ENCODE data around the gene UQCR10.

Gene UQCR10

GRCh38 chr22:29806196-29806595 is 39.0 kb downstream of the UQCR10 start:
- no peak for DNase-seq (ENCODE audit: low read depth)
- no peak overlapping the region for H3K4me3 ChIP-seq (ENCODE audit: low read length)
- no peak for TF ChIP-seq CTCF (conservative IDR thresholded peaks at IDR 0.05; ENCODE audit: low read depth, low read length)

DNA sequence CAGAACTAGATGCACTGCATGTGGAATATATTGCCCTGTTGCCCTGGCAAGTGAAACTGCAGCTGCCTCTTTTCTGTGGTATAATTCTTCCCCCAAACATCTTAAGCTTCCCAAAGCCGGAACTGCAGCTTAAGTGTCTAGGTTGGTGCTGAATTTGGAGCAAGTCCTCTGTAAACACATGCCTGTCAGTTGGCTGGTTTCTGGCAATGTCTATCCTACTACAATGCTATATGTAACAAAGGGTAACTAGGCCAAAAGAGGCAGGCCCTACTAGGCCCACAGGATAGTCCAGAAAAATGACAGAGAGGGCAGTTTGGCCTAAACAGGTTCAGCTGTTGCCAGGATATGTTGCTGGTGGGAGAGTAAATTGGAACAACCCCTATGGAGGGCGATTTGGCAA is 43.0 kb downstream of the UQCR10 start:
- DNase-seq (ENCODE audit: low read depth) = no peak
- no peak for TF ChIP-seq CTCF (conservative IDR thresholded peaks at IDR 0.05; ENCODE audit: low read depth, low read length)
- no peak overlapping the region for H3K4me3 ChIP-seq (ENCODE audit: low read length)

DNA sequence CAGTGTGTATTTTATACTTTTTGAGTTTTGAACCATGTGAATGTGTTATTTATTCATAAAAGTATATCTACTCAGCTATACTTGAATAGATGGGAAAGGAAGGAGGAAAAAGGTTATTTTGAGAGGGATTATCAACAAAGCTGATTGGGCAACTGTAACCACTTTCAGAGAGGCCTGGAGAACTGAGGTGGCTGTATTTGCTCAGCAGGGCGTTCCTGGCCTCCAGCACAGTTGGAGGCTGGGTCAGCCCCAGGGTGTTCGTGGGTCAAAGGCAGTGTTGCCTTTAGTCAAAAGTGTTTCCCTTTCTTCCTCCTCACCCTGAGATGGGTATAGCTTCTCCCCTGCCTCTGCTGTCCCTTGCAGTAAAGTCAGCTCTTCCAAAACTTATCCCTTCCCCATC is 44.2 kb downstream of the UQCR10 start:
- DNase-seq (ENCODE audit: low read depth) = no peak
- no peak for TF ChIP-seq CTCF (conservative IDR thresholded peaks at IDR 0.05; ENCODE audit: low read depth, low read length)

GRCh38 chr22:29813126-29813525 is 46.0 kb downstream of the UQCR10 start:
- H3K4me3 ChIP-seq (ENCODE audit: low read length) = no peak overlapping the region
- no peak for DNase-seq (ENCODE audit: low read depth)
- no peak for TF ChIP-seq CTCF (conservative IDR thresholded peaks at IDR 0.05; ENCODE audit: low read depth, low read length)

More for the DNA sequence above, 44.2 kb downstream of the UQCR10 start:
- no peak overlapping the region for H3K4me3 ChIP-seq (ENCODE audit: low read length)

GRCh38 chr22:29813563-29813962 is 46.4 kb downstream of the UQCR10 start:
- no peak overlapping the region for H3K4me3 ChIP-seq (ENCODE audit: low read length)
- no peak for DNase-seq (ENCODE audit: low read depth)
- peak; percentile 20 for TF ChIP-seq CTCF (conservative IDR thresholded peaks at IDR 0.05; ENCODE audit: low read depth, low read length)

DNA sequence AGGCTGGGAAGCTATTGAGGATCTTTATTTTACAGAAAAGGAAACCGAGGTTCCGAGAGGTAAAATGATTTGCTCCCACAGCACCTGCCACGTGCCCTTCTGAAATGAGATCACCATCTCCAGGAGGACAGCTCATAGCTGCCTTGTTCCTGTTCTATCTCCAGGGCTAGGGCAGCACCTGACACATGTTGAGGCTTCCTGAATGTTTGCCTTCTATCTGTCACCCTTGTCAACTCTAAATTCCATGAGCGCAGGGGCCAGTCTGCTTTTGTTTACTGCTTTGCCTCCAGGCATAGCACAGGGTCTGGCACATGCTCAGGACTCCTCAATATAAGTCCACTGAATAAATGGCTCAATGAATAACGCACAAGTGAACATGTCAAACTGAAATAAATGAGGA is 46.8 kb downstream of the UQCR10 start:
- TF ChIP-seq CTCF (conservative IDR thresholded peaks at IDR 0.05; ENCODE audit: low read depth, low read length) = no peak
- no peak overlapping the region for H3K4me3 ChIP-seq (ENCODE audit: low read length)
- no peak for DNase-seq (ENCODE audit: low read depth)

DNA sequence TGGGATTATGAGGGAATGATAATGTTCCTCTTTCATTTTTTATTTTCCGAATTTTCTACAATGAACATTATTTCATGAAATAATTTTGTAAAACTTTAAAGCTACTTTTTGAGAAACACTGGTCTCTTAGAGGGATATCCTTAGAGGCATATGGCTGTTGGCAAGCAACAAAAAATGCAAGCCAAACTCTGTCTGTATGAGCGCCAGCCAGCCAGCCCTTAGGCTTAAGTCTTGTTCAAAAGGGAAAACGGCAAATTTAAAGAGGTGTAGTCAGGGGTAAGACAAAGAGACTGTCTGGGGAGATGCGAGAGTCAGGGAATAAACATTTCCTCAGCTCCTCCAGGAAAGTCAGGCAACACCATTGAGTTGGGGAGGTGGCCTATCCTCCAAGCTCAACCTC is 48.4 kb downstream of the UQCR10 start:
- TF ChIP-seq CTCF (conservative IDR thresholded peaks at IDR 0.05; ENCODE audit: low read depth, low read length) = no peak
- H3K4me3 ChIP-seq (ENCODE audit: low read length) = no peak overlapping the region
- DNase-seq (ENCODE audit: low read depth) = no peak

Measured in retinal pigment epithelial cell (primary cell).